T-helper 2 cell (primary cell): ENCODE measurements around the gene TJP3.
A peak's percentile ranks its signal among the peaks of the same experiment; 100 is the strongest.
"Not testable (repeated sequence)": the region's sequence is repeated elsewhere in the genome, so short reads cannot be mapped to it uniquely, and the experiment has no call there.

Source experiments
- DNase-seq, 5 experiments: peaks; one replicate each; pipeline versions ENCODE4 v3.0.0 to v3.0.0-alpha.2; 2012 to 2022

Gene TJP3

DNA sequence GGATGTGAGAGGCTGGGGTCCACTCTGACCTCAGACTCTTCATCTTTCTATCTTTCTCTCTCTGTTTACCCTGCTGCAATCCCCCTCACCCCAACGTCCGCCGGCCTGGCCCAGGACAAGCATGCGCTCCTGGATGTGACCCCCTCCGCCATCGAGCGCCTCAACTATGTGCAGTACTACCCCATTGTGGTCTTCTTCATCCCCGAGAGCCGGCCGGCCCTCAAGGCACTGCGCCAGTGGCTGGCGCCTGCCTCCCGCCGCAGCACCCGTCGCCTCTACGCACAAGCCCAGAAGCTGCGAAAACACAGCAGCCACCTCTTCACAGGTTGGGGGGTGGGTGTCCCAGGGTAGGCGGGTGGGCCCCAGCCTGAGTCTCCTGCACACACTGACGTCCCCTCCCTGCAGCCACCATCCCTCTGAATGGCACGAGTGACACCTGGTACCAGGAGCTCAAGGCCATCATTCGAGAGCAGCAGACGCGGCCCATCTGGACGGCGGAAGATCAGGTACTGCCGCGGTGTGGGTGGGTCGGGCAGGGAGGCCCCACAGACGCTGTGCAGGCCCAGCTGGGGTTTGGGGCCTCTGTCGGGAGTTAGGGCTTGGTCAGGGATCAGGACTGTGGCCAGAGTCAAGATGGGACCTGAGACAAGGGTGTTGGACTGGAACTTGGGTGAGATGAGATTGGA, 38.3 kb downstream of the TJP3 start:
- no peak for DNase-seq

DNA sequence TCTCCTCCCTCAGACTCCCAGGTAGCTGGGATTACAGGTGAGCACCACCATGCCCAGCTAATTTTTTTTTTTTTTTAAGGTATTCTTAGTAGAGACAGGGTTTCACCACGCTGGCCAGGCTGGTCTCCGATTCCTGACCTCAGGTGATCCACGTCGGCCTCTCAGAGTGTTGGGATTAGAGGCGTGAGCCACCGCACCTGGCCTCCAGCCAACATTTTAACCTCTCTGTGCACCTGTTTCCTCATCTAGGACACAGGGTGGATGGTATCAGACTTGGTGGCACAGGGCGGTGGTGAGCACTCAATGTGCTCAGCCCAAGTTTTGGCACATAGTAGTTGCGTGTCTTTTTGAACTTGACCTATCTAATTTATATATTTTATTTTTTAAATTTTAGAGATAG, 40.8 kb downstream of the TJP3 start:
- DNase-seq, result no peak

GRCh38 chr19:3750211-3750610, 42.0 kb downstream of the TJP3 start:
- no peak for DNase-seq

GRCh38 chr19:3751236-3751635, 43.1 kb downstream of the TJP3 start:
- DNase-seq, result no peak

- no peak for DNase-seq
Measured at GRCh38 chr19:3752492-3752891, 44.3 kb downstream of the TJP3 start.

- DNase-seq, result no peak
Measured at GRCh38 chr19:3753631-3754410, 45.6 kb downstream of the TJP3 start.

GRCh38 chr19:3757705-3758104, 49.5 kb downstream of the TJP3 start:
- DNase-seq, result not testable (repeated sequence)

- not testable (repeated sequence) for DNase-seq
Measured at GRCh38 chr19:3758297-3758696, 50.1 kb downstream of the TJP3 start.

DNA sequence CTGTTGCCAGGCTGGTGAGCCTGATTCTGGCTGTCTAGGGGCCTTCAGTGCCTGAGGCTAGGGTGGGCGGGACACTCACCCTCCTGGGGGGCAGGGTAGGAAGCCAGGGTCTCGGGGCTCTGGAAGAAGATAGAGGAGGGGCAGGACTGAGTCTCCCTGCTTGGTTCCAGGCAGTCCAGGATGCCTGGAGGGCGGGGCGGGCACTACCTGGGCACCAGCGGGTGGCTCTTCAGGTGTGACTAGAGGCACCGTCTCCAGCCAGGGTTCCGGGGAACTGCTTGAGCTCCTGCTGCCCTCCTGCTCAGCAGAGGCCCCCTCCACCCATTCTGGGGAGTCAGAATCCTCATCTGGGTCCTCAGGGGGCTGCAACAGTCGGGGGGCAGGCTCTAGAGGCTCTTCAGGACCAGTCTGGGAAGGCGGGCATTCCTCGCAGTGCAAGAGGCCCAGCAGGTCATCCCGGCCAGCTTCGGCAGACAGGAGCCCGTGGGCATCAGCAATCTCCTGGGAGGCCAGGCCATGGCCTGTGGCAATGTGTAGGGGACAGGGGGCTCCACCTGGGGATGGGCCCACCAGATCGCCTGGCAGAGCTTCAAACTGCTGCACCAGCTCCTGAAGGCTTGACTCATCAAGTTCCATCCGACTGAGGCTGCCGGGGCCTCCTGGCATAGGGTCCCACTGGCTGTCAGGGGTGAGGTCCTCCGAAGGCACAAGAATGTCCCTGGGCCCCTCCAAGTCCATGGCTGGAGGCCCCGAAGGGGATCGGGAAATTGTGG, 51.5 kb downstream of the TJP3 start:
- no peak for DNase-seq

- peak in 2 of 5 experiments; percentile 32 to 67 for DNase-seq
Measured at GRCh38 chr19:3760871-3761361, 52.7 kb downstream of the TJP3 start.

GRCh38 chr19:3761382-3762129, 53.4 kb downstream of the TJP3 start, which contains the start of gene APBA3:
APBA3 (minus strand) TSS chr19:3761692; CDS start chr19:3760264, 1,428 bp downstream.
- DNase-seq, result peak; percentile 90 to 93 (median 91)

- no peak for DNase-seq
Measured at GRCh38 chr19:3762130-3762473, 53.9 kb downstream of the TJP3 start.

DNA sequence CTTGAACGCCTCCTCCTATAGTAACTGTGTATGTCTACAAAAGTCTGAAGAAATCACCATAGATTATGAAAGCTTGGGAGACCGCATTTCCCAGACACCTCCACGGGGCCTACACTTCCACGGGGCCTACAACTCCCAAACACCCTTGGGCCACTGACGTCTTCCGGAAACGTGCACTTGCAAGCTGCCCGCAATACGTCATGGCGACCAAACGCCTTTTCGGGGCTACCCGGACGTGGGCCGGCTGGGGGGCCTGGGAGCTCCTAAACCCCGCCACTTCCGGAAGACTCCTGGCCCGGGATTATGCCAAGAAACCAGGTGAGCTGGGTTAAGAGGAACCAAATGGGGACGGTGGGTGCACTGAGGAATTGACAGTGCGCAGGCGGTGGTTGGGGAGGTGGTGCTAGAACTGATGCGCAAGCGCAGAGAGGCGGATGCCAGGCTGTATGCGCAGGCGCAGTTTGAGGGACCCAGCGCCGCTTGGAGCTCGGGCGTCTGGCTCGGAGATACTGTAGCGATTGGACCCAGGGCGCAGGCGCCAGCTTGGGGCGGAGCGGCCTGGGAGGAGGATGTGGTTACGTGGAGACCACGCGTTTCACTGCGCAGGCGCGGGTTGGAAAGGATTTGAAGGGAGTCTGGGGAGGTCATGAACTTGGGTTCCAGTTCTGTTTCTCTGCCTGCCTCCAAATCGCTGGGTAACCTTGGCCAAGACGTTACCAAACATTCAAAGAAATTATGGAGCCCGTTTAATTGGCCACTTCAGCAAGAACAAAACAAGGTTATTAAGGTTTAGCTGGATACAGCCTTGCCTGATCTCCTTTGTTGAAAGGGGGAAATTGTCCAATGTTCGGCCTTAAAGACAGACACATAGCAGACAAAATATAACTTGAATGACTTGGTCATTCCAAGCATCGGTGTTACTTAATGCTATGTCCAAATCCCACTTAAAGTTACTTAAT, 54.6 kb downstream of the TJP3 start, which contains the start of gene MRPL54:
MRPL54 (plus strand) TSS at position 182 of the 959 bp plus-strand sequence; CDS start at position 201, 19 bp downstream.
- peak; percentile 98 to 100 (median 99) for DNase-seq

DNA sequence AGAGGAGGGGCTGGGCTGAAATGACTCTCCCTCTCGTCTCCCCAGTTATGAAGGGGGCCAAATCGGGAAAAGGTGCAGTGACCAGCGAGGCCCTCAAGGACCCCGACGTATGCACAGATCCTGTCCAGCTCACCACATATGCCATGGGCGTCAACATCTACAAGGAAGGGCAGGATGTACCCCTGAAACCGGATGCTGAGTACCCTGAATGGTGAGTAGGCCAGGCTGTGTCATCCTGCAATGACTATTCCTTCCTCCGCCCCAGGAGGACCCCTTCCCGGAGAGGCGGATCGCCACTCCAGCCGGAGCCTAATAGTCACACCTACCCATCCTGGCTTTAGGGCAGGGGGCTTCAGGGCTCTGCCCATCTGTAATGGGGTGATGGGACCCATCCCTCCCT, 56.9 kb downstream of the TJP3 start:
- no peak for DNase-seq

GRCh38 chr19:3765757-3766156, 57.6 kb downstream of the TJP3 start:
- DNase-seq, result not testable (repeated sequence)

- DNase-seq, result no peak
Measured at GRCh38 chr19:3766520-3766919, 58.3 kb downstream of the TJP3 start.

DNA sequence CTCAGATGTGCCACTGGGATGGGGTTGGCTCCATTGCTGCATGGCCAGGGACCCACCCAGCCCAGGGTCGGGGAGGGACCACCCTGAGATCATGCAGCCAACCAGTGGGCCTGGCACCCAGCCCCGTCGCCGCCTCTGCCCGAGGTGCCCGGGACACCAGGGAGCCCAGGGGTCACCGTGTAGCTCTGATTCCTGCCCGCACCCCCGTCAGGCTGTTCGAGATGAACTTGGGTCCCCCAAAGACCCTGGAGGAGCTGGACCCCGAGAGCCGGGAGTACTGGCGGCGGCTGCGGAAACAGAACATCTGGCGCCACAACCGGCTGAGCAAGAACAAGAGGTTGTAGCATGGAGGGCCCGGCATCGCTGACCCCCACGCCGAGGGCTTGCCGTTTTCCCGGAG, 58.9 kb downstream of the TJP3 start:
- no peak for DNase-seq

GRCh38 chr19:3768015-3768747, 60.0 kb downstream of the TJP3 start:
- DNase-seq, result no peak

GRCh38 chr19:3768748-3769099, 60.5 kb downstream of the TJP3 start:
- no peak for DNase-seq

- DNase-seq, result no peak
Measured at GRCh38 chr19:3769494-3769893, 61.3 kb downstream of the TJP3 start.
